DMS 273 (cell line): ENCODE measurements around the gene TMEM88.
"Not testable (repeated sequence)": the region's sequence is repeated elsewhere in the genome, so short reads cannot be mapped to it uniquely, and the experiment has no call there.

ENCODE experiments used
- DNase-seq: peaks from one replicate; lab custom pipeline; 2025; ENCODE audit not compliant: unreplicated experiment; lab: John Stamatoyannopoulos, UW

Gene TMEM88

GRCh38 chr17:7856011-7856810 is 1.3 kb downstream of the TMEM88 start:
- peak; percentile 58 for DNase-seq

GRCh38 chr17:7856811-7857712 is 2.2 kb downstream of the TMEM88 start, which contains the start of gene NAA38:
Gene NAA38 (minus strand): TSS chr17:7857559. CDS start chr17:7857463, 96 bp downstream.
- peak; percentile 98 for DNase-seq

GRCh38 chr17:7857713-7858521 is 3.1 kb downstream of the TMEM88 start, which contains the start of gene CYB5D1:
Gene CYB5D1 (plus strand): TSS chr17:7858003. CDS start chr17:7858135, 132 bp downstream.
- peak; percentile 93 for DNase-seq

- peak; percentile 79 for DNase-seq
Measured at GRCh38 chr17:7858522-7858810, 3.6 kb downstream of the TMEM88 start.

- no peak for DNase-seq
Measured at GRCh38 chr17:7859028-7859427, 4.2 kb downstream of the TMEM88 start.

- DNase-seq = peak; percentile 78
Measured at GRCh38 chr17:7862692-7863437, 8.0 kb downstream of the TMEM88 start.

GRCh38 chr17:7864384-7864783 is 9.5 kb downstream of the TMEM88 start:
- DNase-seq = not testable (repeated sequence)

- DNase-seq = no peak
Measured at GRCh38 chr17:7864995-7865650, 10.3 kb downstream of the TMEM88 start.

GRCh38 chr17:7867881-7868329 is 13.0 kb downstream of the TMEM88 start:
- DNase-seq = no peak

GRCh38 chr17:7873051-7873450 is 18.2 kb downstream of the TMEM88 start:
- DNase-seq = no peak

GRCh38 chr17:7875804-7876370 is 21.0 kb downstream of the TMEM88 start:
- no peak for DNase-seq

- DNase-seq = no peak
Measured at GRCh38 chr17:7878234-7878633, 23.4 kb downstream of the TMEM88 start.

- peak; percentile 23 for DNase-seq
Measured at GRCh38 chr17:7880076-7880868, 25.4 kb downstream of the TMEM88 start.

GRCh38 chr17:7881276-7882054 is 26.6 kb downstream of the TMEM88 start:
- DNase-seq = peak; percentile 88

- no peak for DNase-seq
Measured at GRCh38 chr17:7882068-7882467, 27.2 kb downstream of the TMEM88 start.

GRCh38 chr17:7882629-7883028 is 27.8 kb downstream of the TMEM88 start:
- DNase-seq = no peak

GRCh38 chr17:7883781-7884386 is 29.0 kb downstream of the TMEM88 start:
- DNase-seq = peak; percentile 35
